Endothelial cell of umbilical vein (primary cell): ENCODE data around the gene RAP1GAP2. TPM values are rescaled to one million over a fixed set of nuclear protein-coding genes. Genes with fewer than 3 reads are reported as not detected.

ENCODE experiments used
- BruUV-seq: library from RNA; stranded (reverse); fragments of 400-500 nt; replicated peaks from 2 replicates; lab custom pipeline; 2021; lab: Mats Ljungman, UMichigan
- CTCF ChIA-PET: fragments of 300-600, 350-600 bp; sonication (Branson Sonifier 250); formaldehyde crosslinking; loops from one replicate; lab custom pipeline; 2021; ENCODE audit warnings: antibody characterized with exemption, inconsistent platforms; lab: Charles Lee
- POLR2A ChIA-PET: fragments of 300-600, 350-600 bp; sonication (Branson Sonifier 250); formaldehyde crosslinking; loops from one replicate; lab custom pipeline; 2021; ENCODE audit warnings: antibody characterized with exemption, inconsistent platforms; lab: Charles Lee
- DNase-seq: peaks from one replicate; pipeline ENCODE4 v3.0.0-alpha.2; 2011; ENCODE audit warnings: low read depth, low spot score
- FAIRE-seq: peaks from 2 replicates; lab custom pipeline; 2011; peaks lifted over from hg19 to GRCh38; lab: Jason Lieb, UNC
- H2AFZ ChIP-seq: 2 replicates; pipeline ENCODE4 v1.6.0; 2012; ENCODE audit warnings: low read depth, low read length, control low read depth, inconsistent platforms
- H3K27ac ChIP-seq: 2 replicates; pipeline ENCODE4 v1.5.1; 2011; ENCODE audit warnings: low read depth, mild to moderate bottlenecking, control low read depth, low read length, moderate library complexity; ENCODE audit not compliant: insufficient read depth
- H3K27me3 ChIP-seq, 2 experiments: 2 replicates each; pipeline versions ENCODE4 v1.6.0 to v1.6.1; 2011; ENCODE audit warnings: low read length in 2 of 2, mixed read lengths in 1 of 2; ENCODE audit not compliant: control insufficient read depth in 2 of 2, insufficient read depth in 2 of 2
- H3K36me3 ChIP-seq, 2 experiments: 2 replicates in 1 of 2; 3 replicates in 1 of 2; pipeline ENCODE4 v1.5.1; 2011; ENCODE audit warnings: low read length in 2 of 2, mild to moderate bottlenecking in 1 of 2, moderate library complexity in 1 of 2; ENCODE audit not compliant: control insufficient read depth in 2 of 2, insufficient read depth in 2 of 2; ENCODE audit errors: extremely low read depth in 1 of 2
- H3K4me1 ChIP-seq: 3 replicates; pipeline ENCODE4 v1.5.1; 2011; ENCODE audit warnings: mild to moderate bottlenecking, low read length; ENCODE audit not compliant: control insufficient read depth, insufficient read depth; ENCODE audit errors: extremely low read depth
- H3K4me2 ChIP-seq: 2 replicates; pipeline ENCODE4 v1.6.1; 2011; ENCODE audit warnings: low read length, control low read depth, mixed read lengths; ENCODE audit not compliant: insufficient read depth
- H3K4me3 ChIP-seq, 3 experiments: fragments of 200-600 bp in 1 of 3; sonication (generic), shearing (Covaris generic) in 1 of 3; replicated peaks in 1 of 3; 2 replicates each; pipeline ENCODE4 v1.5.1; 2011 to 2016; ENCODE audit warnings: control low read depth in 3 of 3, low read length in 3 of 3, mild to moderate bottlenecking in 2 of 3, inconsistent platforms in 1 of 3, low read depth in 1 of 3, moderate library complexity in 1 of 3; ENCODE audit not compliant: insufficient read depth in 1 of 3
- H3K79me2 ChIP-seq: 2 replicates; pipeline ENCODE4 v1.6.0; 2012; ENCODE audit warnings: low read length, inconsistent platforms; ENCODE audit not compliant: control insufficient read depth, insufficient read depth
- H3K9ac ChIP-seq: replicated peaks from 2 replicates; pipeline ENCODE3; 2011; ENCODE audit warnings: low read length, control low read depth; ENCODE audit not compliant: insufficient read depth; ENCODE audit errors: extremely low read depth
- H3K9me1 ChIP-seq: replicated peaks from 3 replicates; pipeline ENCODE4 v1.6.0; 2011; ENCODE audit warnings: mild to moderate bottlenecking, low read length; ENCODE audit not compliant: control insufficient read depth, insufficient read depth; ENCODE audit errors: extremely low read depth
- H3K9me3 ChIP-seq: replicated peaks from 2 replicates; pipeline ENCODE4 v1.5.1; 2012; ENCODE audit warnings: low read length, inconsistent platforms; ENCODE audit not compliant: control insufficient read depth, insufficient read depth
- H4K20me1 ChIP-seq: replicated peaks from 2 replicates; pipeline ENCODE3; 2011; ENCODE audit warnings: mild to moderate bottlenecking, low read length; ENCODE audit not compliant: control insufficient read depth, insufficient read depth; ENCODE audit errors: extremely low read depth
- EZH2 ChIP-seq: IDR thresholded peaks from 2 replicates; pipeline ENCODE4 v1.6.1; 2012; ENCODE audit warnings: borderline replicate concordance, low read depth, mild to moderate bottlenecking, moderate library complexity, low read length, inconsistent platforms; ENCODE audit not compliant: severe bottlenecking
- FOS ChIP-seq: IDR thresholded peaks from 2 replicates; pipeline ENCODE4 v1.6.1; 2011; ENCODE audit warnings: mild to moderate bottlenecking, low read length, moderate library complexity, borderline replicate concordance; ENCODE audit not compliant: insufficient read depth
- GATA2 ChIP-seq: IDR thresholded peaks from 2 replicates; pipeline ENCODE4 v1.7.0; 2011; ENCODE audit warnings: low read depth, mild to moderate bottlenecking, moderate library complexity, mixed read lengths, low read length; ENCODE audit not compliant: insufficient read length, insufficient read depth
- JUN ChIP-seq: IDR thresholded peaks from 2 replicates; pipeline ENCODE4 v1.6.1; 2011; ENCODE audit warnings: borderline replicate concordance, low read depth; ENCODE audit not compliant: insufficient read length, insufficient read depth
- MYC ChIP-seq: IDR thresholded peaks from one replicate; pipeline ENCODE4 v1.6.1; 2011; ENCODE audit warnings: mild to moderate bottlenecking, low read depth, low read length
- POLR2A ChIP-seq: IDR thresholded peaks from 2 replicates; pipeline ENCODE4 v1.6.1; 2012; ENCODE audit warnings: low read depth, mild to moderate bottlenecking, control low read depth, low read length
- POLR2AphosphoS5 ChIP-seq: IDR thresholded peaks from 2 replicates; pipeline ENCODE4 v1.6.1; 2012; ENCODE audit warnings: low read depth, mild to moderate bottlenecking, control low read depth, low read length, moderate library complexity; ENCODE audit not compliant: insufficient read depth
- dilution Hi-C: fragments of 300-500 bp; cut with MboI; formaldehyde crosslinking; loops from one replicate; pipeline ENCODE4 v1.15.0; 2019; ENCODE audit warnings: low sequenced_read_pairs; ENCODE audit not compliant: extremely low pct_ligation_motif_present
- intact Hi-C: fragments of 100-400 bp; cut with micrococcal nuclease; formaldehyde crosslinking; loops from one replicate; pipeline ENCODE4 v1.10.0; 2022
- polyA plus RNA-seq, 4 experiments: library from polyadenylated mRNA; depleted of rRNA in 3 of 4; stranded (reverse) in 3 of 4; unstranded in 1 of 4; fragments of >200 nt; gene quantifications; 2 replicates each; pipeline versions ENCODE4 v1.2.1 to v1.2.3, GENCODE V29; 2011 to 2012; ENCODE audit warnings: missing spikeins in 1 of 4
- total RNA-seq: library from RNA; stranded (reverse); gene quantifications from 2 replicates; pipeline ENCODE4 v1.2.3, GENCODE V29; 2021
- TF ChIP-seq, protein P1 (sequence below), 2 donors: IDR thresholded peaks; 1 replicate in 1 of 2; 2 replicates in 1 of 2; pipeline ENCODE4 v1.5.1; 2011; ENCODE audit warnings: low read length in 2 of 2, mild to moderate bottlenecking in 2 of 2, moderate library complexity in 2 of 2, control low read depth in 1 of 2, inconsistent platforms in 1 of 2, low read depth in 1 of 2; ENCODE audit not compliant: insufficient read depth in 1 of 2; ENCODE audit errors: extremely low read depth in 1 of 2
- TF ChIP-seq, protein P2 (sequence below): IDR thresholded peaks from 2 replicates; pipeline ENCODE4 v1.6.1; 2011; ENCODE audit not compliant: insufficient read depth, insufficient read length

RAP1GAP2 gene
- total and polyA plus RNA-seq, 2 donors (not counting 3 experiments of a cell fraction or from before 2014, with no cell fraction given) = 1.4 to 3.6 TPM

DNA sequence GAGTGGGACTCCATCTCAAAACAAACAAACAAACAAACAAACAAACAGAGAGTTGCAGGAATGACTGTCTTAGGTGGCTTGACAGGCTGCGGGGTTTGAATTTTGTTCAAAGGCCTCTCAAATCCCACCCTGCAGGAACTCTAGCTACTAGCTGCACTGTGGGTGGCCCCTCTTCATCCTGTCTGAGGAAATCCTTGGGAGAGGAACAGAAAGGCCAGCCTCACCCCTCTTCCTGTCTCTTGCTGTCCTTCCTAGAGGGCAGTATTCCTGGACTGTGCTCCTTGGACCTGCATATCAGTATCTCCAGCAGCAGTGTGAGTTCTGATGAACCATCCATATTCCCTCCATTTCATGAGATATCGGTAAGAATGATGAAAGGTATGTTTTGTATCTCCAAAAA, 44.7 kb upstream of the RAP1GAP2 start:
- H3K27me3 ChIP-seq = peaks cover 29 to 30% of the 10 kb centered on the region in 2 experiments
- POLR2A ChIA-PET = no interaction called here
- no peak for FAIRE-seq

More for the DNA sequence above, 44.7 kb upstream of the RAP1GAP2 start:
- H3K27ac ChIP-seq = no peak overlapping the region
- H3K4me1 ChIP-seq = no peaks in the 10 kb centered on the region
- no peak overlapping the region for H2AFZ ChIP-seq
- H3K9ac ChIP-seq = no peak overlapping the region
- no peaks in the 10 kb centered on the region for H3K9me3 ChIP-seq
- no TSS peak for BruUV-seq
- H4K20me1 ChIP-seq = no peaks in the 10 kb centered on the region
- no peaks in the 10 kb centered on the region for H3K9me1 ChIP-seq
- CTCF ChIA-PET = no interaction called here
- no peaks in the 10 kb centered on the region for H3K79me2 ChIP-seq
- no peak for TF ChIP-seq EZH2
- no peak for TF ChIP-seq POLR2A
- no peak for TF ChIP-seq POLR2AphosphoS5
- TF ChIP-seq GATA2 = no peak
- no peak for TF ChIP-seq JUN
- TF ChIP-seq, protein P1, sequence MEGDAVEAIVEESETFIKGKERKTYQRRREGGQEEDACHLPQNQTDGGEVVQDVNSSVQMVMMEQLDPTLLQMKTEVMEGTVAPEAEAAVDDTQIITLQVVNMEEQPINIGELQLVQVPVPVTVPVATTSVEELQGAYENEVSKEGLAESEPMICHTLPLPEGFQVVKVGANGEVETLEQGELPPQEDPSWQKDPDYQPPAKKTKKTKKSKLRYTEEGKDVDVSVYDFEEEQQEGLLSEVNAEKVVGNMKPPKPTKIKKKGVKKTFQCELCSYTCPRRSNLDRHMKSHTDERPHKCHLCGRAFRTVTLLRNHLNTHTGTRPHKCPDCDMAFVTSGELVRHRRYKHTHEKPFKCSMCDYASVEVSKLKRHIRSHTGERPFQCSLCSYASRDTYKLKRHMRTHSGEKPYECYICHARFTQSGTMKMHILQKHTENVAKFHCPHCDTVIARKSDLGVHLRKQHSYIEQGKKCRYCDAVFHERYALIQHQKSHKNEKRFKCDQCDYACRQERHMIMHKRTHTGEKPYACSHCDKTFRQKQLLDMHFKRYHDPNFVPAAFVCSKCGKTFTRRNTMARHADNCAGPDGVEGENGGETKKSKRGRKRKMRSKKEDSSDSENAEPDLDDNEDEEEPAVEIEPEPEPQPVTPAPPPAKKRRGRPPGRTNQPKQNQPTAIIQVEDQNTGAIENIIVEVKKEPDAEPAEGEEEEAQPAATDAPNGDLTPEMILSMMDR (IDR thresholded peaks at IDR 0.05; ENCODE audit: extremely low read depth in 1 of 2, insufficient read depth in 1 of 2, low read depth in 1 of 2, low read length in 2 of 2) = no peak
- no peak for TF ChIP-seq MYC
- no peak for TF ChIP-seq FOS
- TF ChIP-seq, protein P2, sequence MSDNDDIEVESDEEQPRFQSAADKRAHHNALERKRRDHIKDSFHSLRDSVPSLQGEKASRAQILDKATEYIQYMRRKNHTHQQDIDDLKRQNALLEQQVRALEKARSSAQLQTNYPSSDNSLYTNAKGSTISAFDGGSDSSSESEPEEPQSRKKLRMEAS = no peak
- dilution Hi-C loops (no loop called here), intact Hi-C loops (no loop called here)
- H3K36me3 ChIP-seq = no peaks in the 10 kb centered on the region
- H3K4me3 ChIP-seq = no peak overlapping the region
- no peak for DNase-seq
- H3K4me2 ChIP-seq = no peak overlapping the region
